Suppressor macrophage (primary cell): ENCODE data around the gene TRABD.
"Not testable (repeated sequence)": the region's sequence is repeated elsewhere in the genome, so short reads cannot be mapped to it uniquely, and the experiment has no call there.

Source experiments
- DNase-seq, 4 experiments: peaks; one replicate each; pipeline ENCODE4 v3.0.0-alpha.2; 2020 to 2022

TRABD gene

DNA sequence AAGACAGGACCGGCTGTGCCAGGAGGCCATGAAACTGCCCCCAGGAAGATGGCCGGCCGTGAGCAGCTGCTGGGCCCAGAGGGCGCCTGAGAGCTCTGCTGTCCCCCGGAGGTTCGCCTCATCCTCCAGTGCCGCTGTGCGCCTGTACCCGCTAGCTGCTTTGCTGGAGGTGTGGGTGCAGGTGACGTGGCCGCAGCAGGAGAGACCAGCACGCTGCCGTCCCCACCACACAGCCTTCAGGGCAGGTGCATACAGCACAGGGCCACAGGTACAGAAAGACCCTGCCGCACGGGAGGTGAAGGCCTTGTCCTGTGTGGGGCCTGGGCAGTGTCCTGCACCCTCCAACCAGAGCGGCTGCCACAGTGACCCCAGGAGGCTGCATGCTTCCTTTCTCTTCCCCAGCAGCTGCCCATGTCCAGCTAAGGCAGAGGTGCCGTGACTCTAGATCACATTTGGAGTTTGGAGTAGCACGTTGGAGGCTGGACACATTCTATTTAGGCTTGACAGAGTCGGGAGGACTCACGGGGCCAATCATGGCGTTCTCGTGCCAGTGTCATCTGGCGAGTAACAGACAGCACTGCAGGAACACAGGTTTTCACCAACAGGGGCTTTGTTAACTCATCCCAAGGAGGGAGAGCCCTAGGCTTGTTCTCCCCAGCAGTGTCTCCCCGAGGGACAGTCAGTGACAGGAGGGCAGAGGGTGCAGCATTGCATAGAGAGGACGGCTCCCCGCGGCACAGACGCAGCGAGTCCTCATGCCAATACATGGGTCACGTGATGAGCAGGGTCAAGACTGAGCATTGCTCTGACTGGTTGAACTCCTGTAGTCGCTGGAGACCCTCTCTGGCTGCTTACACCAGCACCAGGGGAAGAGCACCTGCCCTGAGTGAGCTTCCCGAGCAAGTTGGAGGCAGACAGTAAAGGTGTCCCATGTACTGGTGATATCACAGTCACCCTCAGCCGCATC is 33.9 kb upstream of the TRABD start:
- DNase-seq = no peak

DNA sequence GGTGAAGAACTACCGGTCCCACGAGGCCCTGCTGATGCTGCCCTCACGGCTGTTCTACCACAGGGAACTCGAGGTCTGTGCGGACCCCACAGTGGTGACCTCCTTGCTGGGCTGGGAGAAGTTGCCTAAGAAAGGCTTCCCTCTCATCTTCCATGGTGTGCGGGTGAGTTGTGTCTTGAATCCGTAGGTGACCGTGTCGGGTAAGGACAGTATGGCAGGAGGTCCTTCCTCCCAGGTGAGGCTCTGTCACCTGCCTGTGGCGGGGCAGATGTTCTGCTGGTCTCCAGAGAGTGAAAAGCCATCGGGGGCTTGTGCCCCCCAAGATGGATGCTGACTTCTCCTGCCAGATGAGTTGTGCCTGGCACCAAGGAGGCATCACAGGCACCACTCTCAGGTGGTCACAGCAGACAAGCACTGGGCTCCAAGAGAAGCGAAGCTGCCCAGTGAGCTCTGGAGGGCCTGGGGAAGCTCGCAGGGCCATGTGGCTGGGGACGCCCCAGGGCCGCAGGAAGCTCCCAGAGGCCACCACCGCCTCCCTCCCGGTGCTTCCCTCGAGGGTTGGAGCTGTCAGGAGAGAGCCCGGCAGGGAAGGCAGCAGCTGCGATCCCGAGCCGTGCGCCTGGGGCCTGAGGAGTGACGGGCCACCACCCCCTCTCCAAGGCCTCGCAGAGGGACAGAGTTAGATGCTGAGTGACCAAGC is 32.5 kb upstream of the TRABD start:
- DNase-seq = no peak

DNA sequence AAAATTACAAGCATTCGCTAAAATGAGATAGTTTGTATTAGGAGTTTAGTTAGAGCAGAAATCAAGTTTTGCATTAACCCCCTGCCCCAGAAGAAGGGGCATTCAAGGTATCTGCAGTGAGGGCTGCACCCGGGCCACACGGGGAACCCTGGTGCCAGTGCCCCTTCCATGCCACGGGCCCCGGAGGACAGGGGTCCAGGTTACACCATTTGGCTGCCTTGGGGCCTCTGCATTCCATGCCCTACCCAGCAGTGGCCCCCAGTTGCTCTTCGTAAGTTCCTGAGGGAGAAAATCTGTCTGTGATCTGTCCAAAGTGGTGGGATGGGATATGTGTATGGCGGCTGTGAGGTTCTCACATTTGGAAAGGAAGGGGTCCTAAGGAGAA is 32.0 kb upstream of the TRABD start:
- DNase-seq = no peak

DNA sequence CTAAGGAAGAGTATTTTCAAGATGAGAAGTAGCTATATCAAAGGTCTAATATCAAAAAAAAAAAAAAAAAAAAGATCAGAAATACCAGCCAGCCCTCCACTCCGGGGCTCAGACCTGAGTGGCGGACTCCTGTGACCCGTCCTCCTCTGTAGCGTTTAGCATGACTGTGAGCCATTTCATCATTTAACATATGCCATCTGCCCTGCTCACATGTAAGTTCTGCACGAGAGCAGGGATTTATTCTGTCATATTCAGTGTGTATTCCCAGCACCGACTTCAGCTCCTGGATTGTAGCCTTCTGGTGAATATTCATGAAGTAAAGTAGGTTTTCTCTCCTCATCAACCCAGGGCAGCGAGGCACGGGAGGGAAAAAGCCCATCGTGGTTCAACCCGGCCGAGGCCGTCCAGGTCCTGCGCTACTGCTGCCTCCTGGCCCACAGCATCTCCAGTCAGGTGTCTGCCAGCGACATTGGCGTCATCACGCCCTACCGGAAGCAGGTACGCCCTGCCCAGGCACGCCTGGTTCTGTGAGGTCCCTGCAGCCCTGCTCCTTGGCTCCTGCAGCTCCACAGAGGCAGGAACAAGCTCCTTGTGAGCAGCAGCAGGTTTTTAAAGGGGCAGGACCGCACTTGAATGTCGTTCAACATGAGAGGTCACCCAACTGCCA is 27.9 kb upstream of the TRABD start:
- no peak for DNase-seq

GRCh38 chr22:50160947-50161346 is 24.8 kb upstream of the TRABD start:
- DNase-seq = no peak

DNA sequence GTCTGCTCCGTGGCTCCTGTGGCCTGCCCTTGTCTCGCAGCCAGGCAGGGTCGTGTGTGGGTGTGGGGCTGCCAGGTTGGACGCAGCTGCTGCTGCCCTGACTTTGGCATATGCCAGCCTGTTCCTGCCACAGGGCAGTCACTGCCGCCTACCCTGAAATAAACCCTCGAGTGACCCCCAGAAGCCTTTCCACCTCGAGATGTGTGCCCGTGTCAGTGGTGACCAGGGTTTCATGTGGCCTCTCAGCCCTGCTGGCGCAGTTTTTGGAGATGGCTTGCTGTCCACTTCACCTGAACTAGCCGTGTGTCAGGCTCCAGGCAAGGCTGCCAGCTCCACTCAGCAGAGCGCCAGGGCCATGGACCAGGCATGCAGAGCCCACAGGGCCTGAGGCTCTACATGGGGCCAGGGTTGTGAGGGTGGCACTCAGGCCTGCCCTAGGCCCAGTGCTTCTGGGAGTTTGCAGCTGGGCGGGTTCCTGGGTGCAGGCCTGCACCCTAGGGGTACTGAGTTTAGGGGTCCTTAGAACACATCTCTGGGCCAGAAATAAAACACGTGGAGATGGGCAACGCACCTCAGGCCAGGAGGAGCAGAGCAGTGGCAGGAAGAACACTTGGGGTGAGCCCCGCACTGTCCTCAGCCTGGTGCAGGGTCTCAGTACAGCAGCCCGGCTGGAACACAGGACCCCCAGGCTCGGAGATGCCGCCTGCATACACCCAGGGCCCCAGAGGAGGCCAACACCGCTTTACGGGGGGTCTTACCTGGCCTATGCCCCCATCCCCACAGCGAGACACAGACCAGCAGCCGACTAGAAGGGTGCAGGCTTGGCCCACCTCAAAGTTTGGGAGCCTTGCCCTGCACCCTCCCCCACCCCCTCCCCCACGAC is 24.0 kb upstream of the TRABD start:
- no peak for DNase-seq

DNA sequence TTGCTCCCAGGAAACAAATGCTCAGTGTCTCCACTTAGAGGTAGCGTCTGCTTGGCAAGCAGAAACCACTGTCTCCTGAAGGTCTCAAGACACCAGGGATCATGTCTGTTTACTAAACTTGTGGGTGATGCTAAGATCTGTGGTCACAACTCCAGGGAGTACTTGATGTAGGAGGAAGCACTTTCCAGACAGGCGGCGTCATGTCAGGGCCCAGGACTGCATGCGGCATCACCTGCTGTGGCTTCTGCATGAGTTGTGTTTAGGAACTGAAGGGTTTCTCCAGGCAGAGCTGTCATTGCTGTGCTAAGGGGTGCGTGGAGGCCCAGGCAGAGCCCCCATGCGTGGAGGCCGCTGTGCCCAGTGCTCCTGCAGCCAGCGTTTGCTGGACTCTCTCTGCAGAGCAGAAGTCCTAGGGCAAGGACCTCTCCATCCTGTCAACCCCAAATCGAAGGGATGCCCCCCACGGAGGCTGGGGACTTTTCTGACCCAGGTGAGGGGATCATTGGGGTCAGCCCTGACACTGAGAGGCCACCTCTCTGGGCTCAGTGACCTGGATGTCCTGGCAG is 23.2 kb upstream of the TRABD start:
- no peak for DNase-seq

DNA sequence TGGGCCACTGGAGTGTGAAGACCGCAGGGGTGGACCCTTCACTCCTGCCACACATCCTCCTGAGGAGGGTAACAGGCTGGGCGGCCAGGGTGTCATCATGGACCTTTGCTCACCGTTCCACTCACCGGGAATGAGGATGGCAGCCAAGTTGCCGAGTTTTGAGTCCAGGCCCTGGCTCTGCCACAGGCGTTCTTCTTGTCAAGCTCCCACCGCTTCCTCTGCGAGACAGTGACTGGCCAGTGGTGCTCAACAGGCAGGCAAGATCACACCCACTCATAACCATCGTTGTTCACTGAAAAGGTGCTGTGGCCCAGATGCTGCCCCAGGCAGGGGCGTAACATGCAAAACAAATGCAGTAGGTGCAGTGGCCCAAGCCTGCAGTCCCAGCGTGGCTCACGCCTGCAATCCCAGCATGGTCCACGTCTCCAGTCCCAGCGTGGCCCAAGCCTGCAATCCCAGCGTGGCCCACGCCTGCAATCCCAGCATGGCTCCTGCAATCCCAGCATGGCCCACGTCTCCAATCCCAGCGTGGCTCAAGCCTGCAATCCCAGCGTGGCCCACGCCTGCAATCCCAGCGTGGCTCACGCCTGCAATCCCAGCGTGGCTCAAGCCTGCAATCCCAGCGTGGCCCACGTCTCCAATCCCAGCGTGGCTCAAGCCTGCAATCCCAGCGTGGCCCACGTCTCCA is 20.1 kb upstream of the TRABD start:
- DNase-seq = no peak

- DNase-seq = no peak
Measured at GRCh38 chr22:50167689-50168489, 17.8 kb upstream of the TRABD start.

- not testable (repeated sequence) for DNase-seq
Measured at GRCh38 chr22:50168490-50169180, 17.1 kb upstream of the TRABD start.

DNA sequence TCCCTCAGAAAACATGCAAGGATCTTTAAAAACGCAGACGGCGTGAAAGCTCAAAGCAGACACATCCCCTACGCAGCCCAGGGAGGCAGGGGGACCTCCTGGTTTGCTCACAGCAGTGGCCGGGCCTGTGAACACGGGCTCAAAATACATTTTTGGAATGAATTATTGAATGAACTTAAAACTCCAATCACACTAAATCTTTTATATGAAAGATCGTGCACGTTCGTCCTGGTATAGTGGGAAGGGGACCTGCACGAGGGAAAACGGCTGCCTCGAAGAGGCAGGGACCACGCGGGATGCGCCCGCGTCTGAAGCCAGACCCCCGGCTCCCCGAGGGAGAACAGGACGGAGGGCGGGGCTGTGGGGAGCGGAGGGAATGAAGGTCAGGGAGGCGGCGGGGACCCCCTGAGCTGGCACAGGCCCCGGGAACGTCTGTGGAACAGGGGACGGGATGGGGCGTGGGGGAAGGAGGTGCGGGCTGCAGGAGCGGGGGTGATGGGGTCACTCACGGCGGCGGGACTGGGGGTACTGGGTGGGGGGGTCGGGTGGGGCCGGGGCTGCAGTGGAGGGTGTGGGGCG is 16.4 kb upstream of the TRABD start:
- DNase-seq = no peak

GRCh38 chr22:50169774-50170341 is 15.9 kb upstream of the TRABD start:
- DNase-seq = peak in 3 of 4 experiments; percentile 38 to 52 (median 47)

DNA sequence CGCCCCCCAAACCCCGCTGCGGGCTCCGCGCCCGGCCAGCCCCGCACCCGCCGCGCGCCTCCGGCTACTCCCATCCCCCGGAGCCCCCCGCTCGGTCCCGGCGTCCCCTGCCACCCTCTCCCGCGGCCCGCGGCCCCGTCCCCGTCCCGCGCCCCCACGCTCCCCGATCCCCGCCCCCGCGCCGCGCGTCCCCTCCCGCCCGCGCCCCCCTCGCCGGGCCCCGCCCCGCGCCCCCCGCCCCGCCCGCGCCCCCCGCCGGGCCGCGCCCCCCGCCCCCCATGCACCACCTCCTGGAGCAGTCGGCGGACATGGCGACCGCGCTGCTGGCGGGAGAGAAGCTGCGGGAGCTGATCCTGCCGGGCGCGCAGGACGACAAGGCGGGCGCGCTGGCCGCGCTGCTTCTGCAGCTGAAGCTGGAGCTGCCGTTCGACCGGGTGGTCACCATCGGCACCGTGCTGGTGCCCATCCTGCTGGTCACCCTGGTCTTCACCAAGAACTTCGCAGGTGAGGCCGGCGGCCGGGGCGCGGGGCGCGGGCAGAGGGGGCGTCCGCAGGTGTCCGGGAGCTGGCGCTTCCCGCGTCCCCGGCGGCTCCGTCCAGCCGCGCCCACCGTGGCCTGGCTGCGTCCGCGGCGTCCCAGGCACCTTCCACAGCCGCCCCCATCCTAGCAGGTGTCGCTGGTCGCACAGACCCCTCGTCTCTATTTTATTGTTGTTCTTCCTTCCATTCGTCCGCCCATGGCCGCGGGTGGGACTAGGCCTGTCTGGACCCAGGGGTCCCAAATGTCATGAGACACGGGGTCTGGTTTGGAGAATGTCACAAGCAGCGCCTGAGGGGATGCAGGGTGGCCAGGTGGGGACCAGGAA is 15.0 kb upstream of the TRABD start, which contains the start of gene PANX2:
PANX2 (plus strand) TSS at position 279 of the 866 bp plus-strand sequence; CDS start at position 279, 0 bp downstream.
- peak in 2 of 4 experiments; percentile 44 to 50 for DNase-seq

DNA sequence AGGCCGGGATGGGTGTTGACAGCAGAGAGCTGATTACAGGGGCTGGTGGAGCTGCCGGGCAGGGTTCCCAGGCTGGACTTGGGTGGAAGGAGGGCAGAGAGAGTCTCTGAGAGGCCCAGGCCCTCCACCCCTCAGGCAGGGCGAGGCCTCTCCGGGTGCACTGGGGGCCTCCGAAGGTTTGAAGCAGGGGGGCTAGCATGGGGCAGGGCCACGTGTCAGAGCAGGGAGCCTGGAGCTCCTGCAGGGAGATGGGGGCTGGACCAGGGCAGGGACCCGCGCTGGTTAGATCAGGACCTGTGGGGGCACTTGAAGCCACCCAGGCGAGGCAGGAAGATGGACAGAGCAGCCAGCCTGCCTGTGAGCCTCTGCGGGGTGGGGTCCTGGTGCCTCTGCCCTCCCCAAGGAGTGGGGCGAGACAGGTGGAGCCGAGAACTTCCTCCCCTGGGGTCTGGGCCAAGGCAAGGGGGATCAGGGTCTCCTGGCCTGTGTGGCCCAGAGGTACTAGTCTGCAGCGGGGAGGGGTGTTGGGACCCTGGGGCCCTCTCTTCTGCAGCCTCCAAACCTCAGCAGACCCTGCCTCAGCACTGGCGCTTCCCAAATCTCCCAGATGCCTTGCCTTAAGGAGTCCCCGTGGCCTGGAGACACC is 14.3 kb upstream of the TRABD start:
- no peak for DNase-seq

- no peak for DNase-seq
Measured at GRCh38 chr22:50171965-50172421, 13.7 kb upstream of the TRABD start.

DNA sequence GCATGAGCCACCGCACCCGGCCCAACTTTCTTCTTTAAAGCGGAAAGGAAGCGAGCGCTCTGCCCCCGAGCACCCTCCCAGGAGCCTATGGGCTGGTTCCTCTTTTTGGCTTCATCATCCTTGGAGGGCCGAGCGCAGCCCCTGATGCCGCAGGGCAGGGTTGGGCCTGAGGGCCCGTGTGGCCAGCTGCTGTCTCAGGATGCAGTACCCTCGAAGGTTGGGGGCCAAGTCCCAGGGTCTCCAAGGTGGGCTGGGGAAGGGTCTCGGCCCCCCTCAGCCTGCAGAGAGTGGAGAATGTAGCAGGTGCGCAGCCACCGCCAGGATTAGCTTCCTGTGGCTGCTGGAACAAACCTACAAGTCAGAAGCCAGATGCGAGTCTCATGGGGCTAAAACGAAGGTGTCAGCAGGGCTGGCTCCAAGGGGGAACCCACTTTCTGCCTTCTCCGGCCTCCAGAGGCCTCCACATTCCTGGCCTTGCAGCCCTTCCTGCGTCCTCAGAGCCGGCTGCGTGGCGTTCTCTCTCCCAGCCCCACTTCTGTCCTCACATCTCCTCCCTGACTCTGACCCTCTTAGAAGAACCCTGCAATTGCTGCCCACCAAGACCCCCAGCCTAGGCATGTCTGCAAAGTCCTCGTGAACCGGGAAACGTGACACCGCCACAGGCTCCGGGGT is 12.3 kb upstream of the TRABD start:
- DNase-seq = peak; percentile 69 to 85 (median 79)

- no peak for DNase-seq
Measured at GRCh38 chr22:50173983-50174355, 11.7 kb upstream of the TRABD start.
